ENCODE data around the gene CD2.

The CD2 gene

DNA sequence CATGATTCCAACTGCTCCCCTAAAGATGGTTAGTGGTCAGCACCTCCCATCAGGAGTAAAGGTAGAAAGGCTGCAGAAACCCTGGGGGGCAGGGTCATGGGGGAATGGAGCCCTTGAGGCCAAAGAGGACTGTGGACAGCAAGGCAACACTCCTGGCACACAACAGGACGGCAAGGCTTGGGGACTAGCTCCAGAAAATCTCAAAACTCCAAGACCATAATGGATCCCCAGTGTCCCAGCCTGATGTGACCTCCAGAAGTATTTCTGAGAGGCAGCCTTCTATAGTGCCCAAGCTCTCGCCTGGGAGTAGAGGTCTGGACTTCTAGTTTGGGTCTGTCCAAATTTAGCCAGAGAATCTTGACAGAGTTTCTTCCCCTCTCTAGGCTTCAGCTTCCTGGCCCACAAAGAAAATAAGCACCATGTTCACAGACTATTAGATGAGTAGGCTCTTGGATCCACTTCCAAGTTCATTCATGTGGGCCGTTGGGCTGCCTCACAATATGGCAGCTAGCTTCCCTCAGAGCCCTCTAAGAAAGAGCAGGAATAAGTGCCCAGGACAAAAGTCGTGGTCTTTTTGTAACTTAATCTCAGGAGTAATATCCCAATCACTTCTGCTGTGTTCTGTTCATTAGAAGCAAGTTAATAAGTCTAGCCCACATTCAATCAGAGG lies 6.9 kb downstream of the CD2 start:
- peaks cover 4 to 11% of the 10 kb centered on the region in 2 donors for H3K4me1 ChIP-seq (ENCODE audit: control insufficient read depth in 2 of 2, insufficient read depth in 1 of 2, low read depth in 1 of 2, low read length in 2 of 2)
- no peak overlapping the region for H3K4ac ChIP-seq (ENCODE audit: low read length)
- no peak overlapping the region for H2AFZ ChIP-seq (ENCODE audit: low read length)
- H3K79me1 ChIP-seq (ENCODE audit: low read depth, low read length), result no peaks in the 10 kb centered on the region
- no peak overlapping the region for H3K18ac ChIP-seq (ENCODE audit: low read length)
- no peak overlapping the region for H2BK5ac ChIP-seq (ENCODE audit: low read length)
- no peak overlapping the region for H3K4me3 ChIP-seq (ENCODE audit: low read length in 2 of 2)
- no peak overlapping the region for H3K9ac ChIP-seq (ENCODE audit: low read depth, low read length, poor library complexity)
- no peak overlapping the region for H3K14ac ChIP-seq (ENCODE audit: low read length)
- no peak overlapping the region for H3K23ac ChIP-seq (ENCODE audit: low read depth, low read length, poor library complexity)
- no peak overlapping the region for H2BK15ac ChIP-seq (ENCODE audit: low read length)
- no peaks in the 10 kb centered on the region for H3K36me3 ChIP-seq (replicated peaks in 1 of 2; ENCODE audit: control insufficient read depth in 2 of 2, insufficient read depth in 2 of 2, low read length in 2 of 2)
- DNase-seq (ENCODE audit: low spot score), result no peak
- H2BK12ac ChIP-seq (ENCODE audit: low read length), result no peak overlapping the region
- H4K8ac ChIP-seq (ENCODE audit: low read depth, low read length), result no peak overlapping the region
- no peak overlapping the region for H4K91ac ChIP-seq (ENCODE audit: low read depth, low read length, poor library complexity)
- no peak overlapping the region for H3K27ac ChIP-seq (replicated peaks; ENCODE audit: low read length)
- no peak overlapping the region for H2BK120ac ChIP-seq (ENCODE audit: low read depth, low read length)
- H3K4me2 ChIP-seq (ENCODE audit: insufficient read depth, low read length, poor library complexity, severe bottlenecking), result no peak overlapping the region
- WGBS, 2 donors (ENCODE audit: extremely low coverage in 2 of 2, insufficient read length in 2 of 2, insufficient replicate concordance in 1 of 2), result no CpG with 5 or more reads among the region's 4 CpGs
- H3K9me3 ChIP-seq (replicated peaks in 1 of 2; ENCODE audit: control insufficient read depth in 2 of 2, insufficient read depth in 1 of 2, low read depth in 1 of 2, low read length in 2 of 2), result peaks cover 0 to 3% of the 10 kb centered on the region in 2 donors
- H2AK5ac ChIP-seq (ENCODE audit: low read depth, low read length), result no peak overlapping the region
- H3K27me3 ChIP-seq (ENCODE audit: control insufficient read depth in 3 of 3, insufficient read depth in 3 of 3, low read depth in 1 of 3, low read length in 3 of 3), result peaks cover 0 to 3% (median 0%) of the 10 kb centered on the region in 3 experiments

DNA sequence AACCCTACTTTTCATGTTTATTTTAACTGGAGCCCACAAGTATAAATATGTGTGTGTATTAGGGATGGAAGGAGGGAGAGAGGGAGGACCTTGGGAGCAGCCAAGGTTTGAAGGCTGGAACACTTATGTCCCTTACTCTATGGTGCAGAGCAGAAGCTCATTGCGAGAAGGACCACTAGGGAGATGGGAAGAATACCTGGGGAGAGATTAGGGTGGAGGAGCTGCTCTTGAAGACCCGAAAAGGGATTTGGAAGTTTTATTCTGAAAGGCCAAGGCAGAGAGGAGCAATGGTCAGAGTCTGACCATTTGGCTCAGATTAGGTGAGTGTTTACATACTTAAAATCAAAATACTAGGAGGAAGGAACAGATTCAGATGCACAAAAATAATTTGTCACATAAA lies 8.1 kb downstream of the CD2 start:
- DNase-seq (ENCODE audit: low spot score), result no peak
- Histone ChIP-seq H4K8ac (ENCODE audit: low read depth, low read length) (no peak overlapping the region), H3K18ac (ENCODE audit: low read length) (no peak overlapping the region), H3K9ac (ENCODE audit: low read depth, low read length, poor library complexity) (no peak overlapping the region), H2AK5ac (ENCODE audit: low read depth, low read length) (no peak overlapping the region), H2BK120ac (ENCODE audit: low read depth, low read length) (no peak overlapping the region), H3K14ac (ENCODE audit: low read length) (no peak overlapping the region), H3K27me3 (ENCODE audit: control insufficient read depth in 3 of 3, insufficient read depth in 3 of 3, low read depth in 1 of 3, low read length in 3 of 3) (peaks cover 0 to 3% (median 0%) of the 10 kb centered on the region in 3 experiments), H3K9me3 (replicated peaks in 1 of 2; ENCODE audit: control insufficient read depth in 2 of 2, insufficient read depth in 1 of 2, low read depth in 1 of 2, low read length in 2 of 2) (peaks cover 0 to 3% of the 10 kb centered on the region in 2 donors), H3K4me1 (ENCODE audit: control insufficient read depth in 2 of 2, insufficient read depth in 1 of 2, low read depth in 1 of 2, low read length in 2 of 2) (peaks cover 4 to 11% of the 10 kb centered on the region in 2 donors), H3K79me1 (ENCODE audit: low read depth, low read length) (no peaks in the 10 kb centered on the region), H3K4me3 (ENCODE audit: low read length in 2 of 2) (no peak overlapping the region), H3K23ac (ENCODE audit: low read depth, low read length, poor library complexity) (no peak overlapping the region), H3K36me3 (replicated peaks in 1 of 2; ENCODE audit: control insufficient read depth in 2 of 2, insufficient read depth in 2 of 2, low read length in 2 of 2) (no peaks in the 10 kb centered on the region), H4K91ac (ENCODE audit: low read depth, low read length, poor library complexity) (no peak overlapping the region), H3K27ac (replicated peaks; ENCODE audit: low read length) (no peak overlapping the region), H2AFZ (ENCODE audit: low read length) (no peak overlapping the region), H3K4me2 (ENCODE audit: insufficient read depth, low read length, poor library complexity, severe bottlenecking) (no peak overlapping the region), H2BK12ac (ENCODE audit: low read length) (no peak overlapping the region), H2BK5ac (ENCODE audit: low read length) (no peak overlapping the region), H2BK15ac (ENCODE audit: low read length) (no peak overlapping the region), H3K4ac (ENCODE audit: low read length) (no peak overlapping the region)
- no CpG with 5 or more reads among the region's 2 CpGs for WGBS, 2 donors (ENCODE audit: extremely low coverage in 2 of 2, insufficient read length in 2 of 2, insufficient replicate concordance in 1 of 2)

DNA sequence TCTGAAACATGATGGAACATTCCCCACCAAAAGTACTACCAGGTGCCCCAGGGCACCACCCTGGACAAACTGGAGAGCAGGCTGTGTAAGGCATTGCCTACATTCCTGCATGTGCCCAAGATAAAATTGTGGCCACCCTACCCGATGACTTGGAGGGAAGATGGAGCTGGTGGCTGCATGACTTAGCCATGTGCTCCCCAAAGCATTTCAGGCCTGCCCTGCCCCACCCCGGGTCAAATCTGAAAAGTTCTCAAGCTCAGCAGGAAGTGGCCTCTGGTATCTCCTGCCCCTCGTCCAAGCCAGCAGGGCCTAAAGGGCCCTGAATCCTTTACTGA lies 8.5 kb downstream of the CD2 start:
- no peaks in the 10 kb centered on the region for H3K36me3 ChIP-seq (replicated peaks in 1 of 2; ENCODE audit: control insufficient read depth in 2 of 2, insufficient read depth in 2 of 2, low read length in 2 of 2)
- no peak overlapping the region for H2BK5ac ChIP-seq (ENCODE audit: low read length)
- H3K4me2 ChIP-seq (ENCODE audit: insufficient read depth, low read length, poor library complexity, severe bottlenecking), result no peak overlapping the region
- no peak overlapping the region for H3K9ac ChIP-seq (ENCODE audit: low read depth, low read length, poor library complexity)
- H2AFZ ChIP-seq (ENCODE audit: low read length), result no peak overlapping the region
- H3K4me3 ChIP-seq (ENCODE audit: low read length in 2 of 2), result no peak overlapping the region
- no peak overlapping the region for H3K23ac ChIP-seq (ENCODE audit: low read depth, low read length, poor library complexity)
- H4K8ac ChIP-seq (ENCODE audit: low read depth, low read length), result no peak overlapping the region
- H3K18ac ChIP-seq (ENCODE audit: low read length), result no peak overlapping the region
- no CpG with 5 or more reads among the region's 3 CpGs for WGBS, 2 donors (ENCODE audit: extremely low coverage in 2 of 2, insufficient read length in 2 of 2, insufficient replicate concordance in 1 of 2)
- peaks cover 0 to 3% (median 0%) of the 10 kb centered on the region in 3 experiments for H3K27me3 ChIP-seq (ENCODE audit: control insufficient read depth in 3 of 3, insufficient read depth in 3 of 3, low read depth in 1 of 3, low read length in 3 of 3)
- H2BK120ac ChIP-seq (ENCODE audit: low read depth, low read length), result no peak overlapping the region
- peaks cover 0 to 3% of the 10 kb centered on the region in 2 donors for H3K9me3 ChIP-seq (replicated peaks in 1 of 2; ENCODE audit: control insufficient read depth in 2 of 2, insufficient read depth in 1 of 2, low read depth in 1 of 2, low read length in 2 of 2)
- peaks cover 4 to 11% of the 10 kb centered on the region in 2 donors for H3K4me1 ChIP-seq (ENCODE audit: control insufficient read depth in 2 of 2, insufficient read depth in 1 of 2, low read depth in 1 of 2, low read length in 2 of 2)
- H3K14ac ChIP-seq (ENCODE audit: low read length), result no peak overlapping the region
- H4K91ac ChIP-seq (ENCODE audit: low read depth, low read length, poor library complexity), result no peak overlapping the region
- H2AK5ac ChIP-seq (ENCODE audit: low read depth, low read length), result peak overlapping the region; percentile 16
- H2BK12ac ChIP-seq (ENCODE audit: low read length), result no peak overlapping the region
- no peaks in the 10 kb centered on the region for H3K79me1 ChIP-seq (ENCODE audit: low read depth, low read length)
- no peak overlapping the region for H3K27ac ChIP-seq (replicated peaks; ENCODE audit: low read length)
- no peak overlapping the region for H2BK15ac ChIP-seq (ENCODE audit: low read length)
- no peak for DNase-seq (ENCODE audit: low spot score)
- H3K4ac ChIP-seq (ENCODE audit: low read length), result no peak overlapping the region

DNA sequence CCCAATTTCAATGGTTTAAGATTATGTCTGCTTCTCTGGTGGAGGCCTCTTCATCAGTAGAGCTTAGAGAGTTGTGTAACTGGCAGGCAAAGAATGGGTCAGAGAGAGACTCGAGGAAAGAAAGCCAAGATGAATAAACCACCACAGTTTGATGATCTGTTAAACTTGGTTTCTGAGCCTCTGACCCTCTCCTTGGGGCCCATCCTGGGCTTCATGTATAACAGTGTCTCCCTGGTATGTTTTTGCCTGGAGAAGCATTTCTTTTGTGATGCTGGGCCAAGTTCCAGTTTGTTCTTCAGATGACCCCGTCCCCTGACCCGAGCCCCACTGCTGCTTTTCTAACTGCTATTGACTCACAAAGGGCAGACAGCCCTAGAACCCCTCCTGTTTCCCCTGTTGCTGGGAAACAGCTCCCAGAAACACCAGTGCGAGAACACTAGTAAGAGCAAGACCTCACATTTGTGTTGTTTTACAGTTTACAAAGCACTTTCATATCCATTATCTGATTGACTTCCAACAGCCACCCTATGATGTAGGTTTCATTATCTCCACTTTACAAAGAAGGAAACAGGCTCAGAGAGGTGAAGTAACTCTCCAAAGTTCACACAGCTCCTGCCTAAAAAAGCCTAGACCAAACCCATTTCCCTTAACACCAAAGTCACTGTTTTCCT lies 9.0 kb downstream of the CD2 start:
- no CpG with 5 or more reads among the region's 4 CpGs for whole genome bisulfite sequencing, 2 donors (ENCODE audit: extremely low coverage in 2 of 2, insufficient read length in 2 of 2, insufficient replicate concordance in 1 of 2)
- no peak overlapping the region for H4K8ac ChIP-seq (ENCODE audit: low read depth, low read length)
- H2BK120ac ChIP-seq (ENCODE audit: low read depth, low read length), result no peak overlapping the region
- peaks cover 0 to 3% of the 10 kb centered on the region in 2 donors for H3K9me3 ChIP-seq (replicated peaks in 1 of 2; ENCODE audit: control insufficient read depth in 2 of 2, insufficient read depth in 1 of 2, low read depth in 1 of 2, low read length in 2 of 2)
- H2AFZ ChIP-seq (ENCODE audit: low read length), result no peak overlapping the region
- H3K4me3 ChIP-seq (ENCODE audit: low read length in 2 of 2), result no peak overlapping the region
- no peak overlapping the region for H2BK15ac ChIP-seq (ENCODE audit: low read length)
- no peak overlapping the region for H3K4ac ChIP-seq (ENCODE audit: low read length)
- H3K27ac ChIP-seq (replicated peaks; ENCODE audit: low read length), result no peak overlapping the region
- no peak overlapping the region for H4K91ac ChIP-seq (ENCODE audit: low read depth, low read length, poor library complexity)
- no peak overlapping the region for H3K23ac ChIP-seq (ENCODE audit: low read depth, low read length, poor library complexity)
- no peaks in the 10 kb centered on the region for H3K36me3 ChIP-seq (replicated peaks in 1 of 2; ENCODE audit: control insufficient read depth in 2 of 2, insufficient read depth in 2 of 2, low read length in 2 of 2)
- DNase-seq (ENCODE audit: low spot score), result no peak
- no peak overlapping the region for H3K9ac ChIP-seq (ENCODE audit: low read depth, low read length, poor library complexity)
- peak overlapping the region; percentile 16 for H2AK5ac ChIP-seq (ENCODE audit: low read depth, low read length)
- no peak overlapping the region for H3K18ac ChIP-seq (ENCODE audit: low read length)
- no peak overlapping the region for H3K4me2 ChIP-seq (ENCODE audit: insufficient read depth, low read length, poor library complexity, severe bottlenecking)
- no peak overlapping the region for H2BK5ac ChIP-seq (ENCODE audit: low read length)
- no peaks in the 10 kb centered on the region for H3K79me1 ChIP-seq (ENCODE audit: low read depth, low read length)
- H2BK12ac ChIP-seq (ENCODE audit: low read length), result no peak overlapping the region
- H3K4me1 ChIP-seq (ENCODE audit: control insufficient read depth in 2 of 2, insufficient read depth in 1 of 2, low read depth in 1 of 2, low read length in 2 of 2), result peaks cover 4 to 11% of the 10 kb centered on the region in 2 donors
- no peak overlapping the region for H3K14ac ChIP-seq (ENCODE audit: low read length)
- H3K27me3 ChIP-seq (ENCODE audit: control insufficient read depth in 3 of 3, insufficient read depth in 3 of 3, low read depth in 1 of 3, low read length in 3 of 3), result peaks cover 0 to 3% (median 0%) of the 10 kb centered on the region in 3 experiments
